ENCODE results near the gene TTI1.

TTI1 gene

GRCh38 chr20:38024496-38024895, 8.8 kb downstream of the TTI1 start:
- H3K4me3 ChIP-seq (ENCODE audit: low read depth, low read length): no peak overlapping the region
- no peak for TF ChIP-seq CTCF (IDR thresholded peaks at IDR 0.05; ENCODE audit: low read depth, low read length)

- H3K4me3 ChIP-seq (ENCODE audit: low read depth, low read length): no peak overlapping the region
- no peak for TF ChIP-seq CTCF (IDR thresholded peaks at IDR 0.05; ENCODE audit: low read depth, low read length)
These were observed 9.9 kb downstream of the TTI1 start for GRCh38 chr20:38023181-38024001.

- no peak overlapping the region for H3K4me3 ChIP-seq (ENCODE audit: low read depth, low read length)
- TF ChIP-seq CTCF (IDR thresholded peaks at IDR 0.05; ENCODE audit: low read depth, low read length): no peak
These were observed 12.0 kb downstream of the TTI1 start for GRCh38 chr20:38021087-38021772.

- no peak for TF ChIP-seq CTCF (IDR thresholded peaks at IDR 0.05; ENCODE audit: low read depth, low read length)
- H3K4me3 ChIP-seq (ENCODE audit: low read depth, low read length): no peak overlapping the region
These were observed 14.9 kb downstream of the TTI1 start for GRCh38 chr20:38018385-38018784.

- TF ChIP-seq CTCF (IDR thresholded peaks at IDR 0.05; ENCODE audit: low read depth, low read length): no peak
- no peak overlapping the region for H3K4me3 ChIP-seq (ENCODE audit: low read depth, low read length)
These were observed 15.3 kb downstream of the TTI1 start for GRCh38 chr20:38017959-38018358.

- no peak for TF ChIP-seq CTCF (IDR thresholded peaks at IDR 0.05; ENCODE audit: low read depth, low read length)
- no peak overlapping the region for H3K4me3 ChIP-seq (ENCODE audit: low read depth, low read length)
These were observed 19.4 kb downstream of the TTI1 start for GRCh38 chr20:38013887-38014286.

- no peak overlapping the region for H3K4me3 ChIP-seq (ENCODE audit: low read depth, low read length)
- no peak for TF ChIP-seq CTCF (IDR thresholded peaks at IDR 0.05; ENCODE audit: low read depth, low read length)
These were observed 20.9 kb downstream of the TTI1 start for GRCh38 chr20:38012332-38012731.
